B cell (primary cell): ENCODE data around the gene ARFGAP3. TPM values are rescaled to one million over a fixed set of nuclear protein-coding genes. Genes with fewer than 3 reads are reported as not detected.

Source experiments
- ATAC-seq: fragments of 200-7000 bp; cut with Tn5 transposase; one replicate; pipeline ENCODE4 v1.10.0; 2021; ENCODE audit warnings: low read depth, mild to moderate bottlenecking, moderate number of reproducible peaks, moderate library complexity
- CTCF ChIA-PET: fragments of 350-600 bp; sonication (Branson Sonifier 250); formaldehyde crosslinking; loops from one replicate; lab custom pipeline; 2021; ENCODE audit warnings: antibody characterized with exemption, inconsistent platforms; lab: Charles Lee
- POLR2A ChIA-PET: fragments of 350-600 bp; sonication (Branson Sonifier 250); formaldehyde crosslinking; loops from one replicate; lab custom pipeline; 2021; ENCODE audit warnings: antibody characterized with exemption; lab: Charles Lee
- DNase-seq: peaks from one replicate; pipeline ENCODE4 v3.0.0; 2013
- H2AFZ ChIP-seq: 2 replicates; pipeline ENCODE4 v1.6.1; 2012; ENCODE audit warnings: mild to moderate bottlenecking, low read depth, low read length; ENCODE audit not compliant: insufficient read depth, poor library complexity, severe bottlenecking
- H3K27ac ChIP-seq, 2 donors: 1 replicate in 1 of 2; 2 replicates in 1 of 2; pipeline ENCODE4 v1.5.1; 2012 to 2013; ENCODE audit warnings: low read length in 2 of 2, mild to moderate bottlenecking in 2 of 2, moderate library complexity in 1 of 2
- H3K27me3 ChIP-seq, 4 experiments: fragments of 200-600 bp in 1 of 4; sonication (generic) in 1 of 4; replicated peaks in 1 of 4; 1 replicate in 2 of 4; 2 replicates in 2 of 4; pipeline versions ENCODE4 v1.6.1 to v1.7.0; 2013 to 2016; ENCODE audit warnings: low read length in 3 of 4, mild to moderate bottlenecking in 2 of 4, mixed read lengths in 1 of 4, moderate library complexity in 1 of 4; ENCODE audit not compliant: insufficient read depth in 4 of 4, control insufficient read depth in 3 of 4; ENCODE audit errors: control extremely low read depth in 1 of 4
- H3K36me3 ChIP-seq, 2 experiments: replicated peaks in 1 of 2; 1 replicate in 1 of 2; 2 replicates in 1 of 2; pipeline versions ENCODE4 v1.6.1 to v1.7.1; 2013; ENCODE audit warnings: low read length in 1 of 2; ENCODE audit not compliant: insufficient read depth in 2 of 2, control insufficient read depth in 1 of 2; ENCODE audit errors: control extremely low read depth in 1 of 2, extremely low read depth in 1 of 2
- H3K4me1 ChIP-seq, 2 donors: fragments of 200-600 bp in 1 of 2; sonication (generic) in 1 of 2; 1 replicate in 1 of 2; 2 replicates in 1 of 2; pipeline versions ENCODE4 v1.5.1 to v1.6.1; 2013 to 2017; ENCODE audit warnings: low read length in 2 of 2; ENCODE audit not compliant: control insufficient read depth in 2 of 2, insufficient read depth in 2 of 2
- H3K4me2 ChIP-seq: replicated peaks from 2 replicates; pipeline ENCODE3; 2012; ENCODE audit warnings: mild to moderate bottlenecking, low read depth, low read length; ENCODE audit not compliant: poor library complexity, severe bottlenecking
- H3K4me3 ChIP-seq, 5 experiments: fragments of 200-600 bp in 1 of 5; sonication (generic) in 1 of 5; 1 replicate in 3 of 5; 2 replicates in 2 of 5; pipeline versions ENCODE4 v1.5.1 to v1.7.0; 2011 to 2016; ENCODE audit warnings: low read length in 4 of 5, mild to moderate bottlenecking in 4 of 5, low read depth in 2 of 5, control low read depth in 1 of 5, moderate library complexity in 1 of 5; ENCODE audit not compliant: insufficient read depth in 1 of 5; ENCODE audit errors: control extremely low read depth in 1 of 5, extremely low read depth in 1 of 5
- H3K79me2 ChIP-seq: fragments of 200-600 bp; sonication (generic); one replicate; pipeline ENCODE4 v1.6.0; 2016; ENCODE audit warnings: low read length; ENCODE audit not compliant: control insufficient read depth, insufficient read depth
- H3K9ac ChIP-seq: fragments of 200-600 bp; sonication (generic); 2 replicates; pipeline ENCODE4 v1.6.1; 2017; ENCODE audit warnings: mild to moderate bottlenecking, low read length, moderate library complexity
- H3K9me3 ChIP-seq, 3 donors: one replicate each; pipeline versions ENCODE4 v1.6.1 to v1.7.1; 2013; ENCODE audit warnings: low read length in 2 of 3; ENCODE audit not compliant: control insufficient read depth in 2 of 3, insufficient read depth in 1 of 3; ENCODE audit errors: control extremely low read depth in 1 of 3
- H4K20me1 ChIP-seq: 2 replicates; pipeline ENCODE4 v1.6.0; 2012; ENCODE audit warnings: mild to moderate bottlenecking, low read length; ENCODE audit not compliant: insufficient read depth, control insufficient read depth, poor library complexity, severe bottlenecking
- H3K27ac Mint-ChIP-seq: one replicate; pipeline ENCODE4 v1.8.0; 2021; ENCODE audit warnings: mixed read lengths
- H3K27me3 Mint-ChIP-seq: one replicate; pipeline ENCODE4 v1.8.0; 2021; ENCODE audit warnings: mixed read lengths
- H3K4me1 Mint-ChIP-seq: one replicate; pipeline ENCODE4 v1.8.0; 2021; ENCODE audit warnings: mixed read lengths
- H3K4me3 Mint-ChIP-seq: one replicate; pipeline ENCODE4 v1.8.0; 2021; ENCODE audit warnings: mixed read lengths
- H3K9me3 Mint-ChIP-seq: one replicate; pipeline ENCODE4 v1.8.0; 2022; ENCODE audit warnings: mixed read lengths; ENCODE audit not compliant: insufficient read depth
- CTCF ChIP-seq: fragments of 200-600 bp; IDR thresholded peaks from one replicate; pipeline ENCODE4 v1.8.0; 2022; ENCODE audit warnings: antibody characterized with exemption, mild to moderate bottlenecking
- EZH2 ChIP-seq: IDR thresholded peaks from 2 replicates; pipeline ENCODE4 v1.6.1; 2012; ENCODE audit warnings: borderline replicate concordance, low read depth, mild to moderate bottlenecking, moderate library complexity, low read length; ENCODE audit not compliant: insufficient read depth, poor library complexity, severe bottlenecking
- WGBS: methylation state at CpG from one replicate; pipeline ENCODE4 v1.1.5; 2013; ENCODE audit warnings: missing lambda C conversion rate; ENCODE audit not compliant: insufficient coverage; 5-methylcytosine and 5-hydroxymethylcytosine counted together
- intact Hi-C: fragments of 100-400 bp; cut with micrococcal nuclease; formaldehyde crosslinking; loops from one replicate; pipeline ENCODE4 v1.10.0; 2022
- polyA plus RNA-seq: library from polyadenylated mRNA; depleted of rRNA; stranded (reverse); fragments of >200 nt; gene quantifications from 2 replicates; pipeline ENCODE4 v1.2.3, GENCODE V29; 2012
- total RNA-seq, 2 donors: library from RNA; stranded (reverse); fragments of 120-200 nt in 1 of 2; gene quantifications; 1 replicate in 1 of 2; 2 replicates in 1 of 2; pipeline versions ENCODE4 v1.2.3 to v1.2.4, GENCODE V29; 2013 to 2022

The ARFGAP3 gene
- total and polyA plus RNA-seq, 2 donors (not counting 1 experiment from before 2014, with no cell fraction given) = 10.7 to 33.2 TPM

GRCh38 chr22:42895541-42895981, 38.5 kb upstream of the ARFGAP3 start:
- H3K27me3 ChIP-seq = no peaks in the 10 kb centered on the region
- H3K4me3 ChIP-seq = peak overlapping the region in 1 of 5 experiments; percentile 38
- peaks cover 59% of the 10 kb centered on the region for H3K4me1 Mint-ChIP-seq
- ChIA-PET POLR2A (no interaction called here), CTCF (interaction anchor here (0.7 to 1.4 kb wide), 4 partner anchors 28 to 138 kb away, joined by 3 read pairs; no protein-coding TSS in a partner anchor)
- H3K9ac ChIP-seq = peak overlapping the region; percentile 37
- no peak for TF ChIP-seq EZH2
- TF ChIP-seq CTCF = no peak
- no peaks in the 10 kb centered on the region for H3K27me3 Mint-ChIP-seq
- peak overlapping the region; percentile 69 for H3K4me3 Mint-ChIP-seq
- DNase-seq (no peak), ATAC-seq (no peak)
- H3K27ac Mint-ChIP-seq = peak overlapping the region; percentile 81
- H3K79me2 ChIP-seq = peaks cover 37% of the 10 kb centered on the region
- no peaks in the 10 kb centered on the region for H3K9me3 Mint-ChIP-seq
- intact Hi-C loops = no loop called here
- H3K9me3 ChIP-seq = no peaks in the 10 kb centered on the region
- peaks cover 40 to 67% of the 10 kb centered on the region in 2 donors for H3K4me1 ChIP-seq
- 76% methylated on average over 8 of the region's 9 CpGs for WGBS
- H3K27ac ChIP-seq = peak overlapping the region; percentile 65 to 80
- H4K20me1 ChIP-seq = peaks cover 18% of the 10 kb centered on the region
- peak overlapping the region; percentile 64 for H3K4me2 ChIP-seq
- peaks cover 0 to 21% of the 10 kb centered on the region in 2 experiments for H3K36me3 ChIP-seq
- peak overlapping the region; percentile 61 for H2AFZ ChIP-seq

GRCh38 chr22:42895087-42895486, 38.0 kb upstream of the ARFGAP3 start:
- no peaks in the 10 kb centered on the region for H3K9me3 Mint-ChIP-seq
- peaks cover 35% of the 10 kb centered on the region for H3K79me2 ChIP-seq
- ChIA-PET CTCF (interaction anchor here (0.7 to 1.4 kb wide), 7 partner anchors 20 to 139 kb away, joined by 3 read pairs; no protein-coding TSS in a partner anchor), POLR2A (no interaction called here)
- no peaks in the 10 kb centered on the region for H3K9me3 ChIP-seq
- H3K27ac Mint-ChIP-seq = peak overlapping the region; percentile 81
- H3K4me3 ChIP-seq = peak overlapping the region in 1 of 5 experiments; percentile 38
- H3K36me3 ChIP-seq = peaks cover 0 to 21% of the 10 kb centered on the region in 2 experiments
- peaks cover 40 to 72% of the 10 kb centered on the region in 2 donors for H3K4me1 ChIP-seq
- no peaks in the 10 kb centered on the region for H3K27me3 Mint-ChIP-seq
- WGBS = 7% methylated on average over 3 of the region's 7 CpGs
- H2AFZ ChIP-seq = peak overlapping the region; percentile 61
- H3K9ac ChIP-seq = peak overlapping the region; percentile 37
- H3K27me3 ChIP-seq = no peaks in the 10 kb centered on the region
- peaks cover 17% of the 10 kb centered on the region for H4K20me1 ChIP-seq
- H3K4me1 Mint-ChIP-seq = peaks cover 59% of the 10 kb centered on the region
- ATAC-seq (peak; percentile 58), DNase-seq (peak; percentile 69)
- peak overlapping the region; percentile 65 to 80 for H3K27ac ChIP-seq
- TF ChIP-seq CTCF = no peak
- TF ChIP-seq EZH2 = no peak
- peak overlapping the region; percentile 64 for H3K4me2 ChIP-seq
- intact Hi-C loops = no loop called here
- H3K4me3 Mint-ChIP-seq = peak overlapping the region; percentile 69
